ENCODE results near the gene UNC5A. TPM values are rescaled to one million over a fixed set of nuclear protein-coding genes. Genes with fewer than 3 reads are reported as not detected.

The UNC5A gene
- total RNA-seq, 2 donors from 2014 or later, result not detected

DNA sequence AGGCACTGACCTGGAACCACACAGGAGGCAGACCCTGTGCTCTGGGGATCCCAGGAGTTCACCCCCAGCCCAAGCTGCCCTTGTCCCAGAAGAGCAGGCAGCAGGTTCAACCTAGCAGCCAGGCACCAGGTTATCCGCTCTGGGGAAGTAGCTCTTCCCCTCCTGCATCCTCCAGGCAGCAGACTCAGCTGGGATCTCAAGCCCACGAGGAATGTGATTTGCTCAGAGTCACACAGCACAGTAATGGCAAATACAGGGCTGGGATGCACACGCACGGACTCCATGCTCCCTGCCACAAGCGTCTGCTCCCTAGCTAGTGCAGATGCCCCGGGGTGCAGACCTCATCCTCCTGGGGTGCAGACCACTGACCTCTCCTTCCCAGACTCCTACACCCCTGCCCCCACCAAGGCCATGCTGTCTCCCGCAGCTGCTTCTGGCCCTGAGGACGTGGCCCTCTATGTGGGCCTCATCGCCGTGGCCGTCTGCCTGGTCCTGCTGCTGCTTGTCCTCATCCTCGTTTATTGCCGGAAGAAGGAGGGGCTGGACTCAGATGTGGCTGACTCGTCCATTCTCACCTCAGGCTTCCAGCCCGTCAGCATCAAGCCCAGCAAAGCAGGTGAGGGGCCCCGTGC lies 63.3 kb downstream of the UNC5A start:
- Histone ChIP-seq H3K36me3 (no peaks in the 10 kb centered on the region), H3K27me3 (no peaks in the 10 kb centered on the region), H3K4me3 (no peak overlapping the region), H3K4me1 (no peaks in the 10 kb centered on the region), H3K9me3 (no peaks in the 10 kb centered on the region), H3K27ac (no peak overlapping the region)
- DNase-seq (ENCODE audit: low spot score), result no peak
- no peak for TF ChIP-seq CTCF (IDR thresholded peaks at IDR 0.05)

DNA sequence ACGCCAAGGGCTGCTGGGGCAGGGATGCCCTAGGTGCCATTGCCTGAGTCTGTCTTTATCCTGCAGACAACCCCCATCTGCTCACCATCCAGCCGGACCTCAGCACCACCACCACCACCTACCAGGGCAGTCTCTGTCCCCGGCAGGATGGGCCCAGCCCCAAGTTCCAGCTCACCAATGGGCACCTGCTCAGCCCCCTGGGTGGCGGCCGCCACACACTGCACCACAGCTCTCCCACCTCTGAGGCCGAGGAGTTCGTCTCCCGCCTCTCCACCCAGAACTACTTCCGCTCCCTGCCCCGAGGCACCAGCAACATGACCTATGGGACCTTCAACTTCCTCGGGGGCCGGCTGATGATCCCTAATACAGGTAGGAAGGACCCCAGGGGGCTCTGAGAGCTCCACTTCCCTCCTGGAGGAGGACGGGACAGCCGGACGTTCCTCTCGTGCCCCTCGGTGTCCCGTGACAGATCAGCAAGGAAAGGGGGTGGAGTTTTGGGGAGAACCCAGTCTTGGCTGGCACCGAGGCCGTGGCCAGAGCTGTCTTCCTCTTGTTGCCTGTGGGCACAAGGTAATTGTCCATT lies 63.9 kb downstream of the UNC5A start:
- DNase-seq (ENCODE audit: low spot score), result no peak
- Histone ChIP-seq H3K4me3 (no peak overlapping the region), H3K4me1 (no peaks in the 10 kb centered on the region), H3K27ac (no peak overlapping the region), H3K36me3 (no peaks in the 10 kb centered on the region), H3K27me3 (no peaks in the 10 kb centered on the region), H3K9me3 (no peaks in the 10 kb centered on the region)
- no peak for TF ChIP-seq CTCF (IDR thresholded peaks at IDR 0.05)

DNA sequence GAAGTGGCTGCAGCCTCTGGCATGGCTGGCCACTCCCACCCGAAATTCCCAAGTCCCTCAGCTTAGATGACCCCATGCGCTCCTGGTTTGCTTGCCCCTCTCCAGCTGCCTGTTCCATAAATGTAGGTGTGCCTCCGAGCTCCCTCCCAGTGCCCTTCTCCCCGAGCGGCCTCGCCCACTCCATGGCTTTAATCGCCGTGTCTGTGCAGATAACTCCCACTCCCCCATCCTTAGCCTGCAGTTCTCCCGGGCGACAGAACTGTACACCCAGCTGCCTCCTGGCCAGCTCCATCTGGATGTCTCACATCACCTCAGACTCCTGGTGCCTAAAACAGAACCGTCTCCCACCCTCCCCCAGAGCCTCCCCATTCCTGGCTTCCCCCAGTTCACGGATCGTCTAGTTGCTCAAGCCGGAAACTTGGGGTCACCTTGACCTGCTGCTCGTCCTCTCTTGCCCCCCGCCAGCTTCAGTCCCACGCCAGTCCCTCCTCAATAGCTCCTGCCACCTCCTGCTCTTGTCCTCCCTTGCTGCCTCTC lies 64.7 kb downstream of the UNC5A start:
- H3K4me3 ChIP-seq, result no peak overlapping the region
- H3K27ac ChIP-seq, result no peak overlapping the region
- no peak for TF ChIP-seq CTCF (IDR thresholded peaks at IDR 0.05)
- no peaks in the 10 kb centered on the region for H3K36me3 ChIP-seq
- DNase-seq (ENCODE audit: low spot score), result no peak
- no peaks in the 10 kb centered on the region for H3K27me3 ChIP-seq
- no peaks in the 10 kb centered on the region for H3K9me3 ChIP-seq
- no peaks in the 10 kb centered on the region for H3K4me1 ChIP-seq

GRCh38 chr5:176875783-176876505 lies 65.6 kb downstream of the UNC5A start:
- Histone ChIP-seq H3K4me1 (no peaks in the 10 kb centered on the region), H3K9me3 (no peaks in the 10 kb centered on the region), H3K36me3 (no peaks in the 10 kb centered on the region), H3K4me3 (no peak overlapping the region), H3K27ac (no peak overlapping the region), H3K27me3 (no peaks in the 10 kb centered on the region)
- no peak for TF ChIP-seq CTCF (IDR thresholded peaks at IDR 0.05)
- no peak for DNase-seq (ENCODE audit: low spot score)

DNA sequence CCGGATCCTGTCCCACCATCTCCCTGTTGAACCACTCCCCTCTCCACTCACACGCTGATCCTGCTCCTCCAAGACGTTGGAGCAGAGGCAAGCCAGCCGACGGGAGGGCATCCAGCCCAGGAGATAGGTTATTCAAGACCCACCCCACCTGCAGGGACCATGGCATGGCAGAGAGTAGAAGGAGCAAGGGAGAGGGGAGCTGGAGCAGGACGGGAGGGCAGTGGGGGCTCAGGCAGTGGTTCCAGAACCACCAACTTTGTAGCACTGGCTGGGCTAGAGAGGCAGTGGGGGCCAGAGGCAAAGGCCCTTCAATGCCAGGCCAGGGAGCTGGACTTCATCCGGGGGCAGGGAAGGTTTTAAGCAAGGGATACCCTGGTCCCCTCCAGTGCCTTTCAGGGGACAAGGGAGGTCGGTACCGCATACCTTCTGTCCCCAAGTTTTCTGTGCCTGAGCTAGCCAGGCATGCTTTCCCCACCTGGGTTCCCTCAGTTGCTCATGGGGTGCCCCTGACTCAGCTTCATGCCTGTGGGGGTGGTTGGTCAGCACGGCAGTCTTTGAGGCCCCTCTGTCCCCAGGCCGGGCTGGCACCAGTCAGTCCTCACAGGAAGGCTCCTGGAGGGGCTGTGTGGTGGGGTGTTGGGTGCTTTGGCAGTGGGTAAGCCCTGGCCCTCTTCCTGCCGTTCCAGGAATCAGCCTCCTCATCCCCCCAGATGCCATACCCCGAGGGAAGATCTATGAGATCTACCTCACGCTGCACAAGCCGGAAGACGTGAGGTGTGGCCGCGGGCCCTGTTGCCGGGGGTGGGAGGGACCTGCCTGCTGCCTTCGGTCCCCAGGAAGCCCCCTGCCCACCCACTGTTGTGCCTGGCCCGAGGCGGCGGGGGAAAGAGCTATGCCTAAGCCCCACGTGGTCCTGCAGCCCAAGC lies 66.4 kb downstream of the UNC5A start:
- Histone ChIP-seq H3K27me3 (no peaks in the 10 kb centered on the region), H3K27ac (no peak overlapping the region), H3K4me1 (no peaks in the 10 kb centered on the region), H3K4me3 (no peak overlapping the region), H3K36me3 (no peaks in the 10 kb centered on the region), H3K9me3 (no peaks in the 10 kb centered on the region)
- TF ChIP-seq CTCF (IDR thresholded peaks at IDR 0.05), result no peak
- DNase-seq (ENCODE audit: low spot score), result no peak
